OCI-LY7 (cell line): Measurements from ENCODE around the gene PRSS33. TPM values are rescaled to one million over a fixed set of nuclear protein-coding genes. Genes with fewer than 3 reads are reported as not detected.

Source experiments
- BruUV-seq: library from RNA; stranded (reverse); fragments of 400-500 nt; replicated peaks from 2 replicates; lab custom pipeline; 2021; lab: Mats Ljungman, UMichigan
- CTCF ChIA-PET: fragments of 300-600 bp; sonication (Branson Sonifier 250); formaldehyde crosslinking; loops from one replicate; lab custom pipeline; 2022; ENCODE audit warnings: antibody characterized with exemption; ENCODE audit not compliant: unreplicated experiment; lab: Charles Lee
- POLR2A ChIA-PET: fragments of 300-600 bp; sonication (Branson Sonifier 250); formaldehyde crosslinking; loops from one replicate; lab custom pipeline; 2022; ENCODE audit warnings: antibody characterized with exemption; lab: Charles Lee
- DNase-seq: peaks from one replicate; pipeline ENCODE4 v3.0.0-alpha.2; 2015; ENCODE audit warnings: low spot score
- H2AFZ ChIP-seq: fragments of 200-600 bp; sonication (generic), shearing (Covaris generic); 2 replicates; pipeline ENCODE4 v1.6.1; 2014; ENCODE audit warnings: mild to moderate bottlenecking, antibody characterized with exemption, low read length, moderate library complexity
- H3K27ac ChIP-seq: fragments of 200-600 bp; sonication (generic); 2 replicates; pipeline ENCODE4 v1.5.1; 2014; ENCODE audit warnings: mixed run types, low read depth, mild to moderate bottlenecking, moderate library complexity, low read length, inconsistent platforms; ENCODE audit not compliant: poor library complexity, severe bottlenecking
- H3K36me3 ChIP-seq: fragments of 200-600 bp; sonication (generic); 2 replicates; pipeline ENCODE4 v1.6.1; 2014; ENCODE audit warnings: mild to moderate bottlenecking, antibody characterized with exemption, low read length, moderate library complexity, mixed read lengths; ENCODE audit not compliant: insufficient read depth
- H3K4me1 ChIP-seq: fragments of 200-600 bp; sonication (generic); 2 replicates; pipeline ENCODE4 v1.5.1; 2014; ENCODE audit warnings: mild to moderate bottlenecking, low read length; ENCODE audit not compliant: insufficient read depth, poor library complexity, severe bottlenecking
- H3K4me2 ChIP-seq: fragments of 200-600 bp; sonication (generic); 2 replicates; pipeline ENCODE4 v1.6.1; 2014; ENCODE audit warnings: mild to moderate bottlenecking, low read length
- H3K4me3 ChIP-seq: fragments of 200-600 bp; sonication (generic); 2 replicates; pipeline ENCODE4 v1.5.1; 2014; ENCODE audit warnings: mild to moderate bottlenecking, low read depth, low read length; ENCODE audit not compliant: poor library complexity, severe bottlenecking
- H3K79me2 ChIP-seq: fragments of 200-600 bp; sonication (generic); 2 replicates; pipeline ENCODE4 v1.6.1; 2016; ENCODE audit warnings: low read depth, mild to moderate bottlenecking, low read length, moderate library complexity, mixed read lengths; ENCODE audit not compliant: insufficient read depth
- H3K9me2 ChIP-seq: fragments of 200-600 bp; sonication (generic); 2 replicates; pipeline ENCODE4 v1.6.1; 2016; ENCODE audit warnings: mild to moderate bottlenecking, low read length, mixed read lengths; ENCODE audit not compliant: insufficient read depth
- H3K9me3 ChIP-seq: fragments of 200-600 bp; sonication (generic); 2 replicates; pipeline ENCODE4 v1.6.1; 2014; ENCODE audit warnings: mild to moderate bottlenecking, mixed run types, low read length, mixed read lengths
- H4K20me1 ChIP-seq: fragments of 200-600 bp; sonication (generic); 2 replicates; pipeline ENCODE4 v1.6.1; 2014; ENCODE audit warnings: mild to moderate bottlenecking, antibody characterized with exemption, low read length, moderate library complexity, mixed read lengths; ENCODE audit not compliant: insufficient read depth
- EZH2phosphoT487 ChIP-seq: fragments of 200-600 bp; sonication (generic); IDR thresholded peaks from 2 replicates; pipeline ENCODE4 v1.6.1; 2018; ENCODE audit warnings: low read depth, borderline replicate concordance, mild to moderate bottlenecking, mixed run types, antibody characterized with exemption, low read length, moderate library complexity, mixed read lengths
- intact Hi-C: fragments of 100-400 bp; cut with micrococcal nuclease; formaldehyde crosslinking; loops from one replicate; pipeline ENCODE4 v1.10.0; 2022; ENCODE audit not compliant: unreplicated experiment
- total RNA-seq, 2 experiments: library from RNA; depleted of rRNA in 1 of 2; stranded (reverse); fragments of >200 nt in 1 of 2; shearing (Covaris generic) in 1 of 2; gene quantifications; 2 replicates each; pipeline ENCODE4 v1.2.3, GENCODE V29; 2014 to 2022
- TF ChIP-seq, protein P1 (sequence below): fragments of 200-600 bp; sonication (generic); conservative IDR thresholded peaks from 2 replicates; pipeline ENCODE4 v1.5.1; 2014; ENCODE audit warnings: mild to moderate bottlenecking, antibody characterized with exemption, low read length, moderate library complexity, mixed read lengths

The PRSS33 gene
- total RNA-seq, 2 experiments from 2014 or later, result not detected

DNA sequence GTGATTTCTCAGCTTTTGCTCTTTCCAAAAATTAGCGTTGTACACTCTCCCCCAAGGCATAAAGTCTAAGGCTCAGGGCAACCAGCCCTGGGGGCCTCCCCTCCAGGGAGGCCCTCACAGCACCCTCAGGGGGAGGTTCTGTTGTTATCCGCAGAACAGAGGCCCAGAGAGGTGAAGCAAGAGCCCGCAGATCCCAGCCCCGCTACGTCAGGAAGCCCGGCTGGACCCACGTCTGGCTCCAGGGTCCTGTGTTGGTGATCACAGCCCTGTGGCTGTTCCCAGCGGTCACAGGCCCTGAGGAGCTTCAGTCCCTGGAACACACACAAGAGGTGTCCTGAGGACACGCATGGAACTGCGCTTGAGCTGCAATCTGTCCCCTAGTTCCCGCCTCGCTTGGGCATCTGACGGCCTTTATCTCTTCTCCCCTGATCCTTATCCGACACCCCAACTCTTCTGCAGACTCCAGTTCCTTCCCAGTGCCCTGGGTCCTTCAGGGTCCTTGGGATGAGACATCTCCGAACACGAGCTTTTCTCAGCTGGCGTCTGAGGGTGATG lies 41.6 kb upstream of the PRSS33 start:
- TF ChIP-seq, protein P1, sequence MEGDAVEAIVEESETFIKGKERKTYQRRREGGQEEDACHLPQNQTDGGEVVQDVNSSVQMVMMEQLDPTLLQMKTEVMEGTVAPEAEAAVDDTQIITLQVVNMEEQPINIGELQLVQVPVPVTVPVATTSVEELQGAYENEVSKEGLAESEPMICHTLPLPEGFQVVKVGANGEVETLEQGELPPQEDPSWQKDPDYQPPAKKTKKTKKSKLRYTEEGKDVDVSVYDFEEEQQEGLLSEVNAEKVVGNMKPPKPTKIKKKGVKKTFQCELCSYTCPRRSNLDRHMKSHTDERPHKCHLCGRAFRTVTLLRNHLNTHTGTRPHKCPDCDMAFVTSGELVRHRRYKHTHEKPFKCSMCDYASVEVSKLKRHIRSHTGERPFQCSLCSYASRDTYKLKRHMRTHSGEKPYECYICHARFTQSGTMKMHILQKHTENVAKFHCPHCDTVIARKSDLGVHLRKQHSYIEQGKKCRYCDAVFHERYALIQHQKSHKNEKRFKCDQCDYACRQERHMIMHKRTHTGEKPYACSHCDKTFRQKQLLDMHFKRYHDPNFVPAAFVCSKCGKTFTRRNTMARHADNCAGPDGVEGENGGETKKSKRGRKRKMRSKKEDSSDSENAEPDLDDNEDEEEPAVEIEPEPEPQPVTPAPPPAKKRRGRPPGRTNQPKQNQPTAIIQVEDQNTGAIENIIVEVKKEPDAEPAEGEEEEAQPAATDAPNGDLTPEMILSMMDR, result no peak
- TF ChIP-seq EZH2phosphoT487, result no peak
- Histone ChIP-seq H3K4me2 (no peak overlapping the region), H3K4me1 (no peaks in the 10 kb centered on the region), H4K20me1 (no peaks in the 10 kb centered on the region), H3K4me3 (no peak overlapping the region), H3K9me2 (no peaks in the 10 kb centered on the region), H2AFZ (no peak overlapping the region), H3K36me3 (no peaks in the 10 kb centered on the region), H3K27ac (no peak overlapping the region), H3K79me2 (no peaks in the 10 kb centered on the region), H3K9me3 (no peaks in the 10 kb centered on the region)
- BruUV-seq, result no TSS peak
- ChIA-PET POLR2A (interaction anchor here (0.5 kb wide), 1 partner anchor 39 kb away, joined by 5 read pairs; no protein-coding TSS in a partner anchor), CTCF (no interaction called here)
- intact Hi-C loops, result no loop called here
- no peak for DNase-seq

DNA sequence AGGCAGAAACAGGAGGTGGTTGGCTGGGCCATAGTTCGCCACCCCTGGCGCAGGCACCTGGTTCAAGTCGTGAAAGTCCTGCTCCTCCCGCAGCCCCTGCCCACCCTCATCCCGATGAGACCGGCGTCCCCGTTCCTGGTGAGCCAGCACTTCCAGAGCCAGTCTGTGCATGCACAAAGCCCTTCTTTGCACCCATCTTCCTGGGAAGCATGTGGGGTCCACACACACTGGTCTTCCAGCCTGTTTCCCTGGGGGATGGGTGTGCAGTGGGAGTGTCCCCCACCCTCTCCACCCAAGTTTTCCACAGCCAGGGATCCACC lies 41.1 kb upstream of the PRSS33 start:
- no peaks in the 10 kb centered on the region for H3K4me1 ChIP-seq
- H3K27ac ChIP-seq, result no peak overlapping the region
- BruUV-seq, result no TSS peak
- H3K79me2 ChIP-seq, result no peaks in the 10 kb centered on the region
- H3K4me3 ChIP-seq, result no peak overlapping the region
- TF ChIP-seq, protein P1, result no peak
- TF ChIP-seq EZH2phosphoT487, result no peak
- intact Hi-C loops, result no loop called here
- H2AFZ ChIP-seq, result no peak overlapping the region
- H3K9me2 ChIP-seq, result no peaks in the 10 kb centered on the region
- no peak for DNase-seq
- ChIA-PET CTCF (no interaction called here), POLR2A (interaction anchor here (0.5 kb wide), 1 partner anchor 39 kb away, joined by 5 read pairs; no protein-coding TSS in a partner anchor)
- H3K4me2 ChIP-seq, result no peak overlapping the region
- H3K9me3 ChIP-seq, result no peaks in the 10 kb centered on the region
- no peaks in the 10 kb centered on the region for H3K36me3 ChIP-seq
- H4K20me1 ChIP-seq, result no peaks in the 10 kb centered on the region

DNA sequence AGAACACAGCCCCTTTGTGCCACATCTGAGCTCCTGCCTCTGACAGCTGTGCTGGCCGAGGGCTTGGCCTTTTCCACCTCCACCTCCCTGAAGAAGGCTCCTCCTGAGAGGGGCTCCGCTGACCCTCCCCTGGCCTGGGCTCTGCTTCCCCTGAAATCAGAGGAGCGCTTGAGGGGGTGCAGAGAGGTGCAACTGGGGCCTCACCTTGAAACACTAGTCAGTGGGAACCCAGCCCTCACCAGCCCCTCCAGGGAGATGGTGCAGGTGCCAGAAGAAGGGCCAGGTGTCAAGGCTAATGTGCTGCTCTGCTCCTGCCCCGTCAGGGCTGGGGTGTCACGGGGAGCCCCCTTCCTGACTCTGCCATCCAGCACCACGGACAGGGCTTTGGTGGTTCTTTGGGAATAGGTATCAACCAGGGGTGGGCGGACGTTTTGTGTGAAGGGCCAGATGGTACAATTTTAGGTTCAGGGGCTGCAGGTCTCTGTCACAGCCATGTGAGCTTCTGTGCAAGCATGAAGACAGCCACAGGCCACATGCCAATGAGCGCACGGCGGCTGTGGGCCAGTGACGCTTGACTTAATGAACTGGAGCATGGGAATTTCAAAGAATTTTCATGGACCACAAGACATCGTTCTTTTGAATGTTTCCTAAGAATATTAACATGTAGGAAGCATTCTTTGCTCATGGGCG lies 40.6 kb upstream of the PRSS33 start:
- Histone ChIP-seq H3K4me1 (no peaks in the 10 kb centered on the region), H3K79me2 (no peaks in the 10 kb centered on the region), H3K27ac (no peak overlapping the region), H3K9me2 (no peaks in the 10 kb centered on the region), H2AFZ (no peak overlapping the region), H4K20me1 (no peaks in the 10 kb centered on the region), H3K4me3 (no peak overlapping the region), H3K36me3 (no peaks in the 10 kb centered on the region), H3K4me2 (no peak overlapping the region), H3K9me3 (no peaks in the 10 kb centered on the region)
- DNase-seq, result no peak
- ChIA-PET POLR2A (no interaction called here), CTCF (no interaction called here)
- no peak for TF ChIP-seq EZH2phosphoT487
- TF ChIP-seq, protein P1, result no peak
- BruUV-seq, result no TSS peak
- intact Hi-C loops, result no loop called here
